Astrocyte of the cerebellum (primary cell): ENCODE measurements around the gene SCYGR8.

ENCODE experiments used
- DNase-seq: peaks from one replicate; pipeline ENCODE4 v3.0.0-alpha.2; 2011; ENCODE audit warnings: low read depth
- H3K4me3 ChIP-seq: 2 replicates; pipeline ENCODE4 v1.5.1; 2011; ENCODE audit warnings: mild to moderate bottlenecking, low read depth, low read length, moderate library complexity
- CTCF ChIP-seq: IDR thresholded peaks from 2 replicates; pipeline ENCODE4 v1.5.1; 2012; ENCODE audit warnings: low read length, low read depth, moderate library complexity, mild to moderate bottlenecking; ENCODE audit errors: missing control alignments
- in situ Hi-C: cut with HindIII; loops from 2 replicates; pipeline ENCODE4 v1.10.0; 2017; ENCODE audit warnings: low sequenced_read_pairs

SCYGR8 gene

GRCh38 chr2:227745594-227745993, at the start of gene SCYGR8:
SCYGR8 (plus strand) TSS chr2:227745894; CDS start chr2:227745894, 0 bp downstream.
- no peak within 1 kb of the TSS for H3K4me3 ChIP-seq
- no peak for DNase-seq
- TF ChIP-seq CTCF: no peak
- in situ Hi-C loops: no loop called here

GRCh38 chr2:227696990-227697679, 48.6 kb upstream of the SCYGR8 start:
- TF ChIP-seq CTCF: no peak
- in situ Hi-C loops: no loop called here

GRCh38 chr2:227701556-227701955, 44.1 kb upstream of the SCYGR8 start:
- in situ Hi-C loops: no loop called here
- no peak for TF ChIP-seq CTCF
- H3K4me3 ChIP-seq: no peak overlapping the region
- no peak for DNase-seq

More at GRCh38 chr2:227696990-227697679, 48.6 kb upstream of the SCYGR8 start:
- H3K4me3 ChIP-seq: no peak overlapping the region
- no peak for DNase-seq

- in situ Hi-C loops: no loop called here
- H3K4me3 ChIP-seq: no peak overlapping the region
- DNase-seq: no peak
- TF ChIP-seq CTCF: no peak
Observed at GRCh38 chr2:227703280-227703732, 42.4 kb upstream of the SCYGR8 start.

- TF ChIP-seq CTCF: no peak
- no peak for DNase-seq
- in situ Hi-C loops: no loop called here
- H3K4me3 ChIP-seq: no peak overlapping the region
Observed at GRCh38 chr2:227703961-227704360, 41.7 kb upstream of the SCYGR8 start.

GRCh38 chr2:227706859-227707258, 38.8 kb upstream of the SCYGR8 start:
- no peak overlapping the region for H3K4me3 ChIP-seq
- DNase-seq: no peak
- in situ Hi-C loops: no loop called here
- no peak for TF ChIP-seq CTCF
